Spleen (tissue), 11 donors: Measurements from ENCODE around the gene BAG1. TPM values are rescaled to one million over a fixed set of nuclear protein-coding genes. Genes with fewer than 3 reads are reported as not detected.

Experiments
- DNase-seq: peaks from one replicate; pipeline ENCODE4 v3.0.0-alpha.2; 2020
- H3K27ac ChIP-seq, 8 donors: fragments of 200-600 bp; sonication (generic) in 7 of 8; 1 replicate in 4 of 8; 2 replicates in 4 of 8; pipeline versions ENCODE4 v1.5.0 to v1.8.0; 2016 to 2021; ENCODE audit warnings: inconsistent platforms in 4 of 8, mild to moderate bottlenecking in 4 of 8, moderate library complexity in 1 of 8
- H3K27me3 ChIP-seq, 7 donors: fragments of 200-600 bp; sonication (generic) in 6 of 7; replicated peaks in 1 of 7; 1 replicate in 4 of 7; 2 replicates in 3 of 7; pipeline versions ENCODE4 v1.5.0 to v1.8.0; 2016 to 2021; ENCODE audit warnings: inconsistent platforms in 3 of 7, mild to moderate bottlenecking in 1 of 7
- H3K36me3 ChIP-seq, 6 donors: fragments of 200-600 bp; sonication (generic) in 5 of 6; 1 replicate in 4 of 6; 2 replicates in 2 of 6; pipeline versions ENCODE4 v1.5.0 to v1.8.0; 2016 to 2021; ENCODE audit warnings: inconsistent platforms in 2 of 6
- H3K4me1 ChIP-seq, 6 donors: fragments of 200-600 bp; sonication (generic) in 5 of 6; 1 replicate in 3 of 6; 2 replicates in 3 of 6; pipeline versions ENCODE4 v1.5.0 to v1.8.0; 2016 to 2021; ENCODE audit warnings: inconsistent platforms in 3 of 6
- H3K4me3 ChIP-seq, 8 donors: fragments of 200-600 bp; sonication (generic) in 7 of 8; 1 replicate in 4 of 8; 2 replicates in 4 of 8; pipeline versions ENCODE4 v1.5.0 to v1.8.0; 2016 to 2021; ENCODE audit warnings: inconsistent platforms in 4 of 8, mild to moderate bottlenecking in 4 of 8, moderate library complexity in 2 of 8
- H3K9me3 ChIP-seq, 8 donors: fragments of 200-600 bp; sonication (generic) in 7 of 8; 1 replicate in 4 of 8; 2 replicates in 4 of 8; pipeline versions ENCODE4 v1.5.0 to v1.8.0; 2016 to 2021; ENCODE audit warnings: inconsistent platforms in 4 of 8
- POLR2A ChIP-seq, 3 donors: fragments of 450-650 bp; IDR thresholded peaks; one replicate each; pipeline ENCODE4 v1.5.1; 2017; ENCODE audit warnings: antibody characterized with exemption in 3 of 3, mild to moderate bottlenecking in 1 of 3
- POLR2AphosphoS5 ChIP-seq, 3 donors: sonication (generic); formaldehyde crosslinking; IDR thresholded peaks; one replicate each; pipeline ENCODE4 v1.5.1; 2017; ENCODE audit warnings: antibody characterized with exemption in 3 of 3
- WGBS, 5 donors: extraction: QIAGEN DNeasy Blood & Tissue Kit in 3 of 5; methylation state at CpG; one replicate each; pipeline versions ENCODE4 v1.1.5 to v1.1.7; 2013 to 2018; 5-methylcytosine and 5-hydroxymethylcytosine counted together
- intact Hi-C: fragments of 100-400 bp; cut with DNase I; formaldehyde crosslinking; loops from one replicate; pipeline ENCODE4 v1.15.0; 2023; ENCODE audit warnings: low total_unique reads
- polyA plus RNA-seq, 3 donors: library from polyadenylated mRNA; stranded (reverse); fragments of 200-250 nt; gene quantifications; one replicate each; pipeline ENCODE4 v1.2.1, GENCODE V29; 2013
- total RNA-seq, 7 donors: library from RNA; depleted of rRNA in 3 of 7; stranded (reverse); fragments of >200 nt in 3 of 7; fragmentation: NEBNext Ultra II Directional in 4 of 7; extraction: Animal tissue kit (Norgen Biotek cat#: 25700) in 4 of 7; gene quantifications; one replicate each; pipeline versions ENCODE4 v1.1.0 to v1.2.1, GENCODE V29; 2016 to 2021
- TF ChIP-seq, protein P1 (sequence below), 11 experiments: fragments of 200-600 bp in 7 of 11; fragments of 450-650 bp in 4 of 11; sonication (generic) in 4 of 11; IDR thresholded peaks in 8 of 11; conservative IDR thresholded peaks in 3 of 11; 1 replicate in 7 of 11; 2 replicates in 4 of 11; pipeline versions ENCODE4 v1.4.0 to v1.8.0; 2016 to 2021; ENCODE audit warnings: antibody characterized with exemption in 11 of 11, inconsistent platforms in 4 of 11, mild to moderate bottlenecking in 1 of 11
- donor health status: healthy with polysubstance abuse.
- donor health status: DM: no; HTN: no; CAD: no; lungs with moderate emphysema.
- donor health status: DM: no; HTN: no; CAD: no.
- donor health status: Bipolar disorder and iron deficiency.
- donor health status: healthy.
- donor health status: DM: no; HTN: no; CAD: no.
- donor health status: DM: yes; HTN: yes; CAD: no.

BAG1 gene
- total and polyA plus RNA-seq, 10 donors = 49.9 to 102 (median 70.9) TPM

DNA sequence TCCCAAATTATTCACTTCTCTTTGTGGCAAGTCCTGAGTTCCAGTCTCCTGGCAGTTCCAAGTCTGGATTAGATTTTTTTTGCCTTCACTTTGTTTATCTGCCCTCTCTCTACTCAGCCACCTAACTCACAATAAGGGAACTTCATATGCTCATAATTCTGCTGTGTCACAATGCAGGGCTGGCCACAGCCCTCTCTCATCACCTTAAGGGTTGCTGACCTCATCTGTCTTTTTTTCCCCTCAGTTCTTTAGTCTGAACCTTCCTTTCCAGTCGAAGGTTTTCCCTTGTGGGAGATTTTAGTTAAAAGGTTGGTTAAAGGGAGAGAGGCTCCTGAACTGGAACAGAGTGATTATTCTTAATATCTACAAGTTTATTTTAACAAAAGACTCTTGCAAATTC is 4.1 kb downstream of the BAG1 start:
- no peaks in the 10 kb centered on the region for H3K27me3 ChIP-seq
- peaks cover 14 to 73% (median 66%) of the 10 kb centered on the region in 6 donors for H3K36me3 ChIP-seq
- WGBS, 5 donors = 67 to 87% (median 77%) methylated on average over 1 of the region's 1 CpG
- DNase-seq = no peak
- H3K4me1 ChIP-seq = peaks cover 9 to 29% (median 20%) of the 10 kb centered on the region in 6 donors
- TF ChIP-seq POLR2AphosphoS5 (IDR thresholded peaks at IDR 0.05) (no peak), POLR2A (IDR thresholded peaks at IDR 0.05) (no peak)
- TF ChIP-seq, protein P1, sequence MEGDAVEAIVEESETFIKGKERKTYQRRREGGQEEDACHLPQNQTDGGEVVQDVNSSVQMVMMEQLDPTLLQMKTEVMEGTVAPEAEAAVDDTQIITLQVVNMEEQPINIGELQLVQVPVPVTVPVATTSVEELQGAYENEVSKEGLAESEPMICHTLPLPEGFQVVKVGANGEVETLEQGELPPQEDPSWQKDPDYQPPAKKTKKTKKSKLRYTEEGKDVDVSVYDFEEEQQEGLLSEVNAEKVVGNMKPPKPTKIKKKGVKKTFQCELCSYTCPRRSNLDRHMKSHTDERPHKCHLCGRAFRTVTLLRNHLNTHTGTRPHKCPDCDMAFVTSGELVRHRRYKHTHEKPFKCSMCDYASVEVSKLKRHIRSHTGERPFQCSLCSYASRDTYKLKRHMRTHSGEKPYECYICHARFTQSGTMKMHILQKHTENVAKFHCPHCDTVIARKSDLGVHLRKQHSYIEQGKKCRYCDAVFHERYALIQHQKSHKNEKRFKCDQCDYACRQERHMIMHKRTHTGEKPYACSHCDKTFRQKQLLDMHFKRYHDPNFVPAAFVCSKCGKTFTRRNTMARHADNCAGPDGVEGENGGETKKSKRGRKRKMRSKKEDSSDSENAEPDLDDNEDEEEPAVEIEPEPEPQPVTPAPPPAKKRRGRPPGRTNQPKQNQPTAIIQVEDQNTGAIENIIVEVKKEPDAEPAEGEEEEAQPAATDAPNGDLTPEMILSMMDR (IDR thresholded peaks at IDR 0.05 in 8 of 11, conservative IDR thresholded peaks at IDR 0.05 in 3 of 11) = no peak
- H3K9me3 ChIP-seq = no peaks in the 10 kb centered on the region
- no peak overlapping the region for H3K27ac ChIP-seq
- intact Hi-C loops = no loop called here
- no peak overlapping the region for H3K4me3 ChIP-seq

DNA sequence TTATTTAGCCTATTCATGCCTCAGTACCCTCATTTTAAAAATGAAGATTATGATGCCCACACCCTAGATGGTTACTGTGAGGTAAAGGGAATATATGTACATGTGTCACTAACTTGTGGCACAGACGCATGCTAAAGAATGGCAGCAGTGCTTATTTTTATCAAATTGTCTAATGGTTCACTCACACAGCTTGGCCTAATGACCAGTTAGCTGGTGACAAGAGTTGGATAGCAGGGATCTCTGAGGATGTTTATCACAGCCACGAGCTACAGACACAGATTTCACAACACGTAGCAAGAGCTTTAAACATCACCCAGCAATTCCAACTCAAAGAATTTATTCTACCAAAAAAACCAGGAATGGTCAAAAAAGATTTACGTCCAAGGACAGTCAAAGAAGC is 7.2 kb downstream of the BAG1 start:
- no peaks in the 10 kb centered on the region for H3K9me3 ChIP-seq
- H3K4me1 ChIP-seq = peaks cover 0 to 13% (median 3%) of the 10 kb centered on the region in 6 donors
- H3K36me3 ChIP-seq = peaks cover 14 to 100% (median 95%) of the 10 kb centered on the region in 6 donors
- 87 to 99% (median 92%) methylated on average over 4 of the region's 4 CpGs for WGBS, 5 donors
- intact Hi-C loops = no loop called here
- H3K27ac ChIP-seq = no peak overlapping the region
- no peaks in the 10 kb centered on the region for H3K27me3 ChIP-seq
- no peak for TF ChIP-seq POLR2AphosphoS5 (IDR thresholded peaks at IDR 0.05)
- TF ChIP-seq POLR2A (IDR thresholded peaks at IDR 0.05) = no peak
- TF ChIP-seq, protein P1 (IDR thresholded peaks at IDR 0.05 in 8 of 11, conservative IDR thresholded peaks at IDR 0.05 in 3 of 11) = no peak
- no peak overlapping the region for H3K4me3 ChIP-seq
- no peak for DNase-seq

DNA sequence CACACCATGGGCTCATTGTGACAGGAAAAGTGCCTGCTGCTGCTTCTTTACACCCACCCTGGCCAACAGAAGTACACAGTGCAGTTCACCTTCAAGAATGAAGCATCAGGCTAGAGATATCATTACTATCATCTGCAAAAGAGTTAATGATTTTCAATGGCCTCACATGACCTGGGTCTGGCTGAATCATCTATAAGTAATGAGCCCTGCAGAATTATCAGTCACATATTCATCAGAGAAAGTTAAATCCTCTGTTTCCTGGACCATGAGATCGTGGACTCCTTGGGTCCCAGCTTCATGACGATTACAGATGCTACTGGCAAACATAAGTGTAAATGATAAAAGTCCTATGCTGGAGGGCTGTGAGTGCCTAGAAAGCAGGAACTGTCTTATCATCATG is 8.3 kb downstream of the BAG1 start:
- 74 to 96% (median 94%) methylated on average over 2 of the region's 2 CpGs for WGBS, 5 donors
- TF ChIP-seq POLR2A (IDR thresholded peaks at IDR 0.05) (no peak), POLR2AphosphoS5 (IDR thresholded peaks at IDR 0.05) (no peak)
- TF ChIP-seq, protein P1 (IDR thresholded peaks at IDR 0.05 in 8 of 11, conservative IDR thresholded peaks at IDR 0.05 in 3 of 11) = no peak
- Histone ChIP-seq H3K36me3 (peaks cover 14 to 100% (median 93%) of the 10 kb centered on the region in 6 donors), H3K27ac (no peak overlapping the region), H3K9me3 (no peaks in the 10 kb centered on the region), H3K27me3 (no peaks in the 10 kb centered on the region), H3K4me1 (peaks cover 0 to 7% (median 0%) of the 10 kb centered on the region in 6 donors), H3K4me3 (no peak overlapping the region)
- intact Hi-C loops = no loop called here
- DNase-seq = no peak

DNA sequence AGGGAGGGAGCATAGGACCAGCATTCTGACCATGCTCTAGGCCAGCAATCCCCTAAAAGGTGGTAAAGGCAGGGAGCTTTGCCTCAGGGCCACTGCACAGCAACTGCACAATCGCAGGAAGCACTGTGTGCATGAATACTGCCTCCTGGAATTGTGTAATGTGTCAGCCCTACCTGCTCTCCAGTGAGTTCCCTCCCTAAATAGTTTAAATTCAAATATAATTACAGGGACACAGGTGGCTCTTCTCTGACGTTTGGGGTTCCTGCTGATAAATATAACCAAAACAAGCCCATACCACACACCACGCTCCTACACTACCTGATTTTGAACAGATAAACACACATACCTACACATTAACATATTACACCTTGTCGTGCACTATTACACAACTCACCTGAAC is 9.0 kb downstream of the BAG1 start:
- intact Hi-C loops = no loop called here
- Histone ChIP-seq H3K9me3 (no peaks in the 10 kb centered on the region), H3K4me3 (no peak overlapping the region), H3K4me1 (peaks cover 0 to 7% (median 0%) of the 10 kb centered on the region in 6 donors), H3K36me3 (peaks cover 14 to 100% (median 87%) of the 10 kb centered on the region in 6 donors), H3K27ac (no peak overlapping the region), H3K27me3 (no peaks in the 10 kb centered on the region)
- WGBS, 5 donors = 87 to 94% (median 89%) methylated on average over 4 of the region's 4 CpGs
- DNase-seq = no peak
- TF ChIP-seq POLR2A (IDR thresholded peaks at IDR 0.05) (no peak), POLR2AphosphoS5 (IDR thresholded peaks at IDR 0.05) (no peak)

DNA sequence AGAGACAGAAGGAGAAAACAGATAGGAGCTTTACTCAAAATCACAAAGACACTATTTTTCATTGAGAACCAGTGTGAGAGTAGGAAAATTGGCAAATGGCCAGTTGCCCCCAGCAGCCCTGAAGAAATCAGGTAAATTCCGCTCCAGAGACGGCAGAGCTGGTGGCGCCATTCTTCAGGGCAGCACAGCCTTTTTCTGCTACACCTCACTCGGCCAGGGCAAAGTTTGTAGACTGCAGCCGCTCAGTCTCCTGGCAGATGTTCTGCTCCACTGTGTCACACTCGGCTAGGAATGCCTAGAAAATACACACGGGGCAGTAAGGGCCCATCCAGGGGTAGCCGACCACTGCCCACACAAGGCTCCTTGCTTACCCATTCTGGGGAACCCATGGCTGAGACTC is 9.5 kb downstream of the BAG1 start:
- H3K27me3 ChIP-seq = no peaks in the 10 kb centered on the region
- WGBS, 5 donors = 94 to 97% (median 95%) methylated on average over 6 to 8 of the region's 8 CpGs
- DNase-seq = no peak

More for the DNA sequence above, 9.5 kb downstream of the BAG1 start:
- H3K9me3 ChIP-seq = no peaks in the 10 kb centered on the region
- peaks cover 0 to 7% (median 0%) of the 10 kb centered on the region in 6 donors for H3K4me1 ChIP-seq
- intact Hi-C loops = no loop called here
- H3K36me3 ChIP-seq = peaks cover 14 to 99% (median 82%) of the 10 kb centered on the region in 6 donors
- no peak overlapping the region for H3K4me3 ChIP-seq
- TF ChIP-seq, protein P1 (IDR thresholded peaks at IDR 0.05 in 8 of 11, conservative IDR thresholded peaks at IDR 0.05 in 3 of 11) = no peak
- no peak for TF ChIP-seq POLR2AphosphoS5 (IDR thresholded peaks at IDR 0.05)
- no peak for TF ChIP-seq POLR2A (IDR thresholded peaks at IDR 0.05)
- H3K27ac ChIP-seq = no peak overlapping the region
